ENCODE measurements around the gene NLGN1. TPM values are rescaled to one million over a fixed set of nuclear protein-coding genes. Genes with fewer than 3 reads are reported as not detected.
A peak's percentile ranks its signal among the peaks of the same experiment; 100 is the strongest.

Gene NLGN1
- total RNA-seq, 1 donor from 2014 or later = 4.5 TPM

DNA sequence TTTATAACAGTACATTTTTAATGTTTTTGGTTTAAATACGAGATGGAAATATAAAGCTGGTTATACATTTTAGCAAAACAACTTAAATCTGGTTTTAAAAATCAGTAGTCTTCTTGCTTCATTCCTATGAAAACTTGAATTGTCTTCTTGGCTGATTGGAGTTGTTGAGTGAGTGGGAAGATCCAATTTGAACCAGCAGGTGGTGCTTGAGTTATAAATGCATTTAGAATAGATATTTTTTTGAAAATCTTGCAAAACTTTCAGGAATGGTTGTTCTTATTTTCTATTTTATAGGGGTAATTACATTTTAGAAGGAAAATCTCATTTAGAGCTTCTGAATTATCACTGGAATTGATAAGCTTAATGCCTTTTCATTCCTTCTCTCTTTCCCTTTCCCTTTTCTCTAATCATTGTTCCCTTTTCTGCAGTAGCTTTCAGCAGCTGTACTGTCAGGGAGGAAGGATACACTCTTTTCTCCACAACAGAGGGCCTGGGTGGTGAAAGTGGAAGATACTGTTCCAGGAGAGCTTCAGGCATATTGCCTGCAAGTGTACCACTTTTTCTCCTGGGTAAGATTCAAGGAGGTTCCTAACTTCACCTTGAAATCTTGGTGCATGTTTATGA is 335.6 kb downstream of the NLGN1 start:
- no peaks in the 10 kb centered on the region for H3K36me3 ChIP-seq (ENCODE audit: control insufficient read depth, insufficient read depth, low read length)
- DNase-seq (ENCODE audit: low read depth) = no peak
- TF ChIP-seq, protein P1, sequence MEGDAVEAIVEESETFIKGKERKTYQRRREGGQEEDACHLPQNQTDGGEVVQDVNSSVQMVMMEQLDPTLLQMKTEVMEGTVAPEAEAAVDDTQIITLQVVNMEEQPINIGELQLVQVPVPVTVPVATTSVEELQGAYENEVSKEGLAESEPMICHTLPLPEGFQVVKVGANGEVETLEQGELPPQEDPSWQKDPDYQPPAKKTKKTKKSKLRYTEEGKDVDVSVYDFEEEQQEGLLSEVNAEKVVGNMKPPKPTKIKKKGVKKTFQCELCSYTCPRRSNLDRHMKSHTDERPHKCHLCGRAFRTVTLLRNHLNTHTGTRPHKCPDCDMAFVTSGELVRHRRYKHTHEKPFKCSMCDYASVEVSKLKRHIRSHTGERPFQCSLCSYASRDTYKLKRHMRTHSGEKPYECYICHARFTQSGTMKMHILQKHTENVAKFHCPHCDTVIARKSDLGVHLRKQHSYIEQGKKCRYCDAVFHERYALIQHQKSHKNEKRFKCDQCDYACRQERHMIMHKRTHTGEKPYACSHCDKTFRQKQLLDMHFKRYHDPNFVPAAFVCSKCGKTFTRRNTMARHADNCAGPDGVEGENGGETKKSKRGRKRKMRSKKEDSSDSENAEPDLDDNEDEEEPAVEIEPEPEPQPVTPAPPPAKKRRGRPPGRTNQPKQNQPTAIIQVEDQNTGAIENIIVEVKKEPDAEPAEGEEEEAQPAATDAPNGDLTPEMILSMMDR (IDR thresholded peaks at IDR 0.05; ENCODE audit: insufficient read depth, low read length, poor library complexity, severe bottlenecking) = peak; percentile 56
- no peak overlapping the region for H3K4me3 ChIP-seq (ENCODE audit: low read depth, low read length)
- no peaks in the 10 kb centered on the region for H3K27me3 ChIP-seq (ENCODE audit: control insufficient read depth, insufficient read depth, low read length)

DNA sequence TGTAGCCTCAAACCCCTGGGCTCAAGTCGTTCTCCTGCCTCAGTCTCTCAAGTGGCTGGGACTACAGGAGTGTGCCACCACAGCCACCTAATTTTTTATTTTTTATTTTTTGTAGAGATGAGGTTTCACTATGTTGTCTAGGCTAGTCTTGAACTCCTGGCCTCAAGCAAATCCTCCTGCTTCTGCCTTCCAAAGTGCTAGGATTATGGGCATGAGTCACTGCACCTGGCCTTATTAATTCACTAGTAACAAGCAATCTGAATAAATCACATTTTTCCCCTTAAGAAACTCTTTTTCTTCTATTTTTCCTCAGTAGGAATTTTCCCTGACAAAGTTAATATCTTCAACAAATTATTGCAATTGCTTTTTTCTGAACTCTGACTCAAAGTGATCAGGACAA is 336.9 kb downstream of the NLGN1 start:
- Histone ChIP-seq H3K36me3 (ENCODE audit: control insufficient read depth, insufficient read depth, low read length) (no peaks in the 10 kb centered on the region), H3K4me3 (ENCODE audit: low read depth, low read length) (no peak overlapping the region), H3K27me3 (ENCODE audit: control insufficient read depth, insufficient read depth, low read length) (no peaks in the 10 kb centered on the region)
- DNase-seq (ENCODE audit: low read depth) = no peak
- TF ChIP-seq, protein P1 (IDR thresholded peaks at IDR 0.05; ENCODE audit: insufficient read depth, low read length, poor library complexity, severe bottlenecking) = no peak

DNA sequence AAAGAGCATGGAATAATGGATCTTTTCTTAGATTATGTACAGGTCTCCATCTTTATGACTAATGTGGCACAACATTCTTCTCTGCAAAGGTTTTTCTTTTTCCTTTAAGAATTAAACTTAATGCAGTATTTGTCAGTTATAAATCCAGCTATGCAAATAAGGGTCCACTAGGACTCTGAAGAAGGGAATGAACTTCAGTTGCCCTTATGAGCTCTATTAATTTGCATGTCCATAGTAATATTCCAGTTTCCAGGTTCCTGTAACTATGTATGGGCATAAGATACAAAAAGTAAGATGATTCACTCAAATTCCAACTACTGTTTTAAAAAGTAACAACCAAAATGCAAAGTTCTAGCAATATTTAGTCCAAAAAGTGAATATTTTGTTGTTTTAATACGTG is 337.4 kb downstream of the NLGN1 start:
- TF ChIP-seq, protein P1 (IDR thresholded peaks at IDR 0.05; ENCODE audit: insufficient read depth, low read length, poor library complexity, severe bottlenecking) = no peak
- no peak for DNase-seq (ENCODE audit: low read depth)
- H3K36me3 ChIP-seq (ENCODE audit: control insufficient read depth, insufficient read depth, low read length) = no peaks in the 10 kb centered on the region
- H3K27me3 ChIP-seq (ENCODE audit: control insufficient read depth, insufficient read depth, low read length) = no peaks in the 10 kb centered on the region
- no peak overlapping the region for H3K4me3 ChIP-seq (ENCODE audit: low read depth, low read length)

DNA sequence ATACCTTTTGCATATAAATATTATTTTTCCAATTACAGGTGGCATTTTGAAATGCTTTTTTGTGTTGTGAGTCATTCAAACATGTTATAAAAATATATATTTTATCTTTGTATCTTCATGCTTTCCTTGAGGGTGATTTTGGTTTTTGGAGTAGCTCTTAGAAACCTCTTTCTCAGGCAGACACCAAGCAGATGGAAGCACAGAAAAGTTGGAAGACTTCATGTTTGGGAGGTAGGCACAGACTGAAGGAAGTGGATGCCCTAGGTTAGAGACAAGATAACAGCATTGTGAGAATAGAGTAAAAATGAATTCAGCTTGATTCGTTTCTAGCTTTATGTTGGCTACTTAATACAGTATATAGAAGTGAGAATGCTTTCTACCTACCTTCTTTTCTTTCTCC is 338.3 kb downstream of the NLGN1 start:
- no peak for DNase-seq (ENCODE audit: low read depth)
- TF ChIP-seq, protein P1 (IDR thresholded peaks at IDR 0.05; ENCODE audit: insufficient read depth, low read length, poor library complexity, severe bottlenecking) = no peak
- no peaks in the 10 kb centered on the region for H3K27me3 ChIP-seq (ENCODE audit: control insufficient read depth, insufficient read depth, low read length)
- no peaks in the 10 kb centered on the region for H3K36me3 ChIP-seq (ENCODE audit: control insufficient read depth, insufficient read depth, low read length)
- H3K4me3 ChIP-seq (ENCODE audit: low read depth, low read length) = no peak overlapping the region

DNA sequence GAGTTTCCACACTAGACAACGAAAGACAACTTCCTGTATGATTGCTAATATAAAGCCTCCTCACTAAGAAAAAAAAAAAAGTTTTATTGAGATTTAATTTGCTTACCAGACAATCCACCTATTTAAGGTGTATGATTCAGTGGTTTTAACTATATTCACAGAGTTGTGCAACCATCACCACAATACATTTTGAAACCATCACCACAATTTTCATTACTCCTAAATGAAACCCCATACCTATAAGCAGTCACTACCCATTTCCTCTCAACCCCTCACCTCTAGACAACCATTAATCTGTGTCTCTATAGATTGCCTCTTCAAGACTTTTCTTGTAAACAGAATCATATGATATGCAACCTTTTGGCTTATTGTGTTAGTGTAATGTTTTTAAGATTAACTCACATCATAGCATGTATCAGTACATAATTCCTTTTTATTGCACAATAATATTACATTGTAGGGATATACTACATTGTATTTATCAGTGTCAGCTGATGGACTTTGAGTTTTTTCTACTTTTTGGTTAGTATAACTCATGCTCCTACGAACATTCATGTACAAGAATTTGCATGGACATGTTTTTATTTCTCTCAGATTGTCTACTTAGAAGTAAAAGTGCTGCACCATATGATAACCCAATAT is 339.7 kb downstream of the NLGN1 start:
- Histone ChIP-seq H3K36me3 (ENCODE audit: control insufficient read depth, insufficient read depth, low read length) (no peaks in the 10 kb centered on the region), H3K27me3 (ENCODE audit: control insufficient read depth, insufficient read depth, low read length) (no peaks in the 10 kb centered on the region), H3K4me3 (ENCODE audit: low read depth, low read length) (no peak overlapping the region)
- DNase-seq (ENCODE audit: low read depth) = no peak
- TF ChIP-seq, protein P1 (IDR thresholded peaks at IDR 0.05; ENCODE audit: insufficient read depth, low read length, poor library complexity, severe bottlenecking) = no peak

DNA sequence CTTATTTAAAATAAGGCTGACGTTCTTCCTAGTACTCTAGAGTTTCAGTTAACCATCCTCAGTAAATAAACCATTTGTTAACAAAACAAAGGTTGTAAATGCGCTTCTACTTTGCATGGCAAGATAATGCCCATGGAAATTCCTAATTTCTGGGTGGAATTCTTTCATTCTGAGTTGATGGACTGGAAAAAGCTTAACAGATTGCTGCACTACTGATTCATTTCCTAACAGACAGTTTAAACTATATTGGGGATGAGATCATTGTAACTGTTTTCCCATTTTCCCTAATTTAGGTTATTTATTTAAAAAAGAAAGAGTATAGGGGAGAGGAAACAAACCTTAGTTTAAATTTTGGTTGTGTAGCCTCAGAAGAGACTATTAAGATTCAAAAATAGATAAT is 342.2 kb downstream of the NLGN1 start:
- TF ChIP-seq, protein P1 (IDR thresholded peaks at IDR 0.05; ENCODE audit: insufficient read depth, low read length, poor library complexity, severe bottlenecking) = no peak
- Histone ChIP-seq H3K4me3 (ENCODE audit: low read depth, low read length) (no peak overlapping the region), H3K36me3 (ENCODE audit: control insufficient read depth, insufficient read depth, low read length) (no peaks in the 10 kb centered on the region), H3K27me3 (ENCODE audit: control insufficient read depth, insufficient read depth, low read length) (no peaks in the 10 kb centered on the region)
- no peak for DNase-seq (ENCODE audit: low read depth)
